ENCODE data around the gene TRMT10B. TPM values are rescaled to one million over a fixed set of nuclear protein-coding genes. Genes with fewer than 3 reads are reported as not detected.

TRMT10B gene
- total RNA-seq, 1 experiment from 2014 or later = 6.1 TPM

DNA sequence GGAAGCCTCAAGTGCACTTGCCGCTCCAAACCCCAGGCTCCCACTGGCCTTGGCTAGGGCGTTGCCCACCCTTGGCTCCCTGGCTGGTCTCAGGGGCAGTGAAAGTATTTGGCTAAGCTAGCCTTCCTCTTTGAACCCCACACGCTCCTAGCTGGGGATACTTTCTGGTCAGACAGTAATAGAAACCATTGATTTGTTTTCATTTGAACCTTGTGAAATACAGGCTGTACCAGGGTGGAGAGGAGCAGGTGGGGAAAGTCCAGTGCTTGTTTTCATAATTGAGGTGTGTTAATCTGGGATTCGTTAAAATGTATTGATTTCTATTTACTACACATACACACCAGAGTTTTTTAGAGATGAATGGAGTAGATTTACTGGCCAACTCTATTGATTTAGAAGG, 45.9 kb upstream of the TRMT10B start (continued):
- TF ChIP-seq, protein P1, sequence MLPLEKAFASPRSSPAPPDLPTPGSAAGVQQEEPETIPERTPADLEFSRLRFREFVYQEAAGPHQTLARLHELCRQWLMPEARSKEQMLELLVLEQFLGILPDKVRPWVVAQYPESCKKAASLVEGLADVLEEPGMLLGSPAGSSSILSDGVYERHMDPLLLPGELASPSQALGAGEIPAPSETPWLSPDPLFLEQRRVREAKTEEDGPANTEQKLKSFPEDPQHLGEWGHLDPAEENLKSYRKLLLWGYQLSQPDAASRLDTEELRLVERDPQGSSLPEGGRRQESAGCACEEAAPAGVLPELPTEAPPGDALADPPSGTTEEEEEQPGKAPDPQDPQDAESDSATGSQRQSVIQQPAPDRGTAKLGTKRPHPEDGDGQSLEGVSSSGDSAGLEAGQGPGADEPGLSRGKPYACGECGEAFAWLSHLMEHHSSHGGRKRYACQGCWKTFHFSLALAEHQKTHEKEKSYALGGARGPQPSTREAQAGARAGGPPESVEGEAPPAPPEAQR (CRISPR knock-in tag; IDR thresholded peaks at IDR 0.05) = no peak
- no peak for TF ChIP-seq CDX4 (CRISPR knock-in tag; IDR thresholded peaks at IDR 0.05; ENCODE audit: borderline replicate concordance)
- TF ChIP-seq ZNF232 (CRISPR knock-in tag; IDR thresholded peaks at IDR 0.05) = no peak
- TF ChIP-seq NR2C2 (CRISPR knock-in tag; IDR thresholded peaks at IDR 0.05) = no peak
- no peak for TF ChIP-seq ZNF416 (CRISPR knock-in tag; IDR thresholded peaks at IDR 0.05)
- TF ChIP-seq, protein P2, sequence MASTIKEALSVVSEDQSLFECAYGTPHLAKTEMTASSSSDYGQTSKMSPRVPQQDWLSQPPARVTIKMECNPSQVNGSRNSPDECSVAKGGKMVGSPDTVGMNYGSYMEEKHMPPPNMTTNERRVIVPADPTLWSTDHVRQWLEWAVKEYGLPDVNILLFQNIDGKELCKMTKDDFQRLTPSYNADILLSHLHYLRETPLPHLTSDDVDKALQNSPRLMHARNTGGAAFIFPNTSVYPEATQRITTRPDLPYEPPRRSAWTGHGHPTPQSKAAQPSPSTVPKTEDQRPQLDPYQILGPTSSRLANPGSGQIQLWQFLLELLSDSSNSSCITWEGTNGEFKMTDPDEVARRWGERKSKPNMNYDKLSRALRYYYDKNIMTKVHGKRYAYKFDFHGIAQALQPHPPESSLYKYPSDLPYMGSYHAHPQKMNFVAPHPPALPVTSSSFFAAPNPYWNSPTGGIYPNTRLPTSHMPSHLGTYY (CRISPR knock-in tag; IDR thresholded peaks at IDR 0.05) = no peak
- TF ChIP-seq SP1 (CRISPR knock-in tag; conservative IDR thresholded peaks at IDR 0.05) = no peak
- TF ChIP-seq EMX1 (CRISPR knock-in tag; IDR thresholded peaks at IDR 0.05) = no peak
- TF ChIP-seq NFE2L1 (CRISPR knock-in tag; IDR thresholded peaks at IDR 0.05) = no peak
- no peak for TF ChIP-seq CBFB (CRISPR knock-in tag; IDR thresholded peaks at IDR 0.05; ENCODE audit: low read depth)
- TF ChIP-seq GRHL2 (CRISPR knock-in tag; IDR thresholded peaks at IDR 0.05; ENCODE audit: insufficient replicate concordance, severe bottlenecking) = no peak
- TF ChIP-seq JUN (CRISPR knock-in tag; IDR thresholded peaks at IDR 0.05) = no peak

- no peaks in the 10 kb centered on the region for H3K9me3 Mint-ChIP-seq
- peaks cover 10% of the 10 kb centered on the region for H3K27me3 Mint-ChIP-seq (ENCODE audit: low read depth)
- H3K4me3 Mint-ChIP-seq = no peak overlapping the region
- no peak overlapping the region for H3K27ac Mint-ChIP-seq
- no peaks in the 10 kb centered on the region for H3K36me3 Mint-ChIP-seq
- ATAC-seq = no peak
- ChIA-PET CTCF (no interaction called here), POLR2A (interaction anchor here (0.7 kb wide), 1 partner anchor 134 kb away, joined by 3 read pairs; no protein-coding TSS in a partner anchor)
- no peak for DNase-seq (ENCODE audit: low spot score)
- TF ChIP-seq ZNF232 (CRISPR knock-in tag; IDR thresholded peaks at IDR 0.05) (no peak), TEAD4 (CRISPR knock-in tag; IDR thresholded peaks at IDR 0.05) (no peak), IRF2 (CRISPR knock-in tag; IDR thresholded peaks at IDR 0.05; ENCODE audit: borderline replicate concordance, low read depth) (no peak), SMAD3 (CRISPR knock-in tag; IDR thresholded peaks at IDR 0.05; ENCODE audit: borderline replicate concordance) (no peak), ZNF121 (CRISPR knock-in tag; IDR thresholded peaks at IDR 0.05) (no peak), FOXK1 (CRISPR knock-in tag; IDR thresholded peaks at IDR 0.05) (no peak), NR3C1 (CRISPR knock-in tag; conservative IDR thresholded peaks at IDR 0.05; ENCODE audit: low read depth) (no peak), ESRRA (CRISPR knock-in tag; IDR thresholded peaks at IDR 0.05; ENCODE audit: borderline replicate concordance) (no peak), ZBTB43 (CRISPR knock-in tag; IDR thresholded peaks at IDR 0.05) (no peak), ZNF671 (CRISPR knock-in tag; IDR thresholded peaks at IDR 0.05) (no peak), CREM (CRISPR knock-in tag; IDR thresholded peaks at IDR 0.05) (no peak), RORB (CRISPR knock-in tag; IDR thresholded peaks at IDR 0.05) (no peak), FOXP4 (CRISPR knock-in tag; IDR thresholded peaks at IDR 0.05) (no peak)
- TF ChIP-seq, protein P3, sequence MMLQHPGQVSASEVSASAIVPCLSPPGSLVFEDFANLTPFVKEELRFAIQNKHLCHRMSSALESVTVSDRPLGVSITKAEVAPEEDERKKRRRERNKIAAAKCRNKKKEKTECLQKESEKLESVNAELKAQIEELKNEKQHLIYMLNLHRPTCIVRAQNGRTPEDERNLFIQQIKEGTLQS (CRISPR knock-in tag; conservative IDR thresholded peaks at IDR 0.05) = no peak
- H3K4me1 Mint-ChIP-seq = no peaks in the 10 kb centered on the region
Measured at GRCh38 chr9:37710046-37710445, 43.6 kb upstream of the TRMT10B start.

All from WTC11 (cell line).